ENCODE data around the gene NALCN. TPM values are rescaled to one million over a fixed set of nuclear protein-coding genes. Genes with fewer than 3 reads are reported as not detected.

NALCN gene
- total and polyA plus RNA-seq, 4 donors: 0.09 to 0.92 (median 0.18) TPM

GRCh38 chr13:101346161-101346560, 70.1 kb downstream of the NALCN start:
- DNase-seq (ENCODE audit: low spot score): no peak
- TF ChIP-seq JUND (IDR thresholded peaks at IDR 0.05) (no peak), HNF4G (IDR thresholded peaks at IDR 0.05) (no peak), SP1 (IDR thresholded peaks at IDR 0.05) (no peak), HNF4A (conservative IDR thresholded peaks at IDR 0.05) (no peak), FOXA2 (IDR thresholded peaks at IDR 0.05) (no peak), FOXA1 (IDR thresholded peaks at IDR 0.05) (no peak), MAX (IDR thresholded peaks at IDR 0.05) (no peak), RAD21 (IDR thresholded peaks at IDR 0.05) (no peak), TAF1 (conservative IDR thresholded peaks at IDR 0.05) (no peak), YY1 (IDR thresholded peaks at IDR 0.05) (no peak), NR2F2 (IDR thresholded peaks at IDR 0.05) (no peak), EGR1 (IDR thresholded peaks at IDR 0.05; ENCODE audit: low read depth in 2 of 2) (no peak), RXRA (IDR thresholded peaks at IDR 0.05) (no peak), GABPA (IDR thresholded peaks at IDR 0.05 in 1 of 2, conservative IDR thresholded peaks at IDR 0.05 in 1 of 2) (no peak)
- TF ChIP-seq, protein P1, sequence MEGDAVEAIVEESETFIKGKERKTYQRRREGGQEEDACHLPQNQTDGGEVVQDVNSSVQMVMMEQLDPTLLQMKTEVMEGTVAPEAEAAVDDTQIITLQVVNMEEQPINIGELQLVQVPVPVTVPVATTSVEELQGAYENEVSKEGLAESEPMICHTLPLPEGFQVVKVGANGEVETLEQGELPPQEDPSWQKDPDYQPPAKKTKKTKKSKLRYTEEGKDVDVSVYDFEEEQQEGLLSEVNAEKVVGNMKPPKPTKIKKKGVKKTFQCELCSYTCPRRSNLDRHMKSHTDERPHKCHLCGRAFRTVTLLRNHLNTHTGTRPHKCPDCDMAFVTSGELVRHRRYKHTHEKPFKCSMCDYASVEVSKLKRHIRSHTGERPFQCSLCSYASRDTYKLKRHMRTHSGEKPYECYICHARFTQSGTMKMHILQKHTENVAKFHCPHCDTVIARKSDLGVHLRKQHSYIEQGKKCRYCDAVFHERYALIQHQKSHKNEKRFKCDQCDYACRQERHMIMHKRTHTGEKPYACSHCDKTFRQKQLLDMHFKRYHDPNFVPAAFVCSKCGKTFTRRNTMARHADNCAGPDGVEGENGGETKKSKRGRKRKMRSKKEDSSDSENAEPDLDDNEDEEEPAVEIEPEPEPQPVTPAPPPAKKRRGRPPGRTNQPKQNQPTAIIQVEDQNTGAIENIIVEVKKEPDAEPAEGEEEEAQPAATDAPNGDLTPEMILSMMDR (IDR thresholded peaks at IDR 0.05; ENCODE audit: low read depth, low read length, missing input control): no peak
- TF ChIP-seq, protein P2, sequence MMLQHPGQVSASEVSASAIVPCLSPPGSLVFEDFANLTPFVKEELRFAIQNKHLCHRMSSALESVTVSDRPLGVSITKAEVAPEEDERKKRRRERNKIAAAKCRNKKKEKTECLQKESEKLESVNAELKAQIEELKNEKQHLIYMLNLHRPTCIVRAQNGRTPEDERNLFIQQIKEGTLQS (IDR thresholded peaks at IDR 0.05): no peak
- TF ChIP-seq, protein P3, sequence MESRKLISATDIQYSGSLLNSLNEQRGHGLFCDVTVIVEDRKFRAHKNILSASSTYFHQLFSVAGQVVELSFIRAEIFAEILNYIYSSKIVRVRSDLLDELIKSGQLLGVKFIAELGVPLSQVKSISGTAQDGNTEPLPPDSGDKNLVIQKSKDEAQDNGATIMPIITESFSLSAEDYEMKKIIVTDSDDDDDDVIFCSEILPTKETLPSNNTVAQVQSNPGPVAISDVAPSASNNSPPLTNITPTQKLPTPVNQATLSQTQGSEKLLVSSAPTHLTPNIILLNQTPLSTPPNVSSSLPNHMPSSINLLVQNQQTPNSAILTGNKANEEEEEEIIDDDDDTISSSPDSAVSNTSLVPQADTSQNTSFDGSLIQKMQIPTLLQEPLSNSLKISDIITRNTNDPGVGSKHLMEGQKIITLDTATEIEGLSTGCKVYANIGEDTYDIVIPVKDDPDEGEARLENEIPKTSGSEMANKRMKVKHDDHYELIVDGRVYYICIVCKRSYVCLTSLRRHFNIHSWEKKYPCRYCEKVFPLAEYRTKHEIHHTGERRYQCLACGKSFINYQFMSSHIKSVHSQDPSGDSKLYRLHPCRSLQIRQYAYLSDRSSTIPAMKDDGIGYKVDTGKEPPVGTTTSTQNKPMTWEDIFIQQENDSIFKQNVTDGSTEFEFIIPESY (IDR thresholded peaks at IDR 0.05): no peak
- TF ChIP-seq, protein P4, sequence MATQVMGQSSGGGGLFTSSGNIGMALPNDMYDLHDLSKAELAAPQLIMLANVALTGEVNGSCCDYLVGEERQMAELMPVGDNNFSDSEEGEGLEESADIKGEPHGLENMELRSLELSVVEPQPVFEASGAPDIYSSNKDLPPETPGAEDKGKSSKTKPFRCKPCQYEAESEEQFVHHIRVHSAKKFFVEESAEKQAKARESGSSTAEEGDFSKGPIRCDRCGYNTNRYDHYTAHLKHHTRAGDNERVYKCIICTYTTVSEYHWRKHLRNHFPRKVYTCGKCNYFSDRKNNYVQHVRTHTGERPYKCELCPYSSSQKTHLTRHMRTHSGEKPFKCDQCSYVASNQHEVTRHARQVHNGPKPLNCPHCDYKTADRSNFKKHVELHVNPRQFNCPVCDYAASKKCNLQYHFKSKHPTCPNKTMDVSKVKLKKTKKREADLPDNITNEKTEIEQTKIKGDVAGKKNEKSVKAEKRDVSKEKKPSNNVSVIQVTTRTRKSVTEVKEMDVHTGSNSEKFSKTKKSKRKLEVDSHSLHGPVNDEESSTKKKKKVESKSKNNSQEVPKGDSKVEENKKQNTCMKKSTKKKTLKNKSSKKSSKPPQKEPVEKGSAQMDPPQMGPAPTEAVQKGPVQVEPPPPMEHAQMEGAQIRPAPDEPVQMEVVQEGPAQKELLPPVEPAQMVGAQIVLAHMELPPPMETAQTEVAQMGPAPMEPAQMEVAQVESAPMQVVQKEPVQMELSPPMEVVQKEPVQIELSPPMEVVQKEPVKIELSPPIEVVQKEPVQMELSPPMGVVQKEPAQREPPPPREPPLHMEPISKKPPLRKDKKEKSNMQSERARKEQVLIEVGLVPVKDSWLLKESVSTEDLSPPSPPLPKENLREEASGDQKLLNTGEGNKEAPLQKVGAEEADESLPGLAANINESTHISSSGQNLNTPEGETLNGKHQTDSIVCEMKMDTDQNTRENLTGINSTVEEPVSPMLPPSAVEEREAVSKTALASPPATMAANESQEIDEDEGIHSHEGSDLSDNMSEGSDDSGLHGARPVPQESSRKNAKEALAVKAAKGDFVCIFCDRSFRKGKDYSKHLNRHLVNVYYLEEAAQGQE (IDR thresholded peaks at IDR 0.05): no peak
- H3K9ac ChIP-seq (ENCODE audit: low read depth in 1 of 2, low read length in 2 of 2): no peak overlapping the region
- H3K36me3 ChIP-seq (ENCODE audit: control insufficient read depth in 4 of 4, insufficient read depth in 3 of 4, low read depth in 1 of 4, low read length in 3 of 4): no peaks in the 10 kb centered on the region
- 79% methylated on average over 4 of the region's 4 CpGs for WGBS
- H3K27me3 ChIP-seq (ENCODE audit: control insufficient read depth in 4 of 4, insufficient read depth in 4 of 4, low read length in 3 of 4): no peaks in the 10 kb centered on the region
- H3K4me1 ChIP-seq (ENCODE audit: control insufficient read depth in 4 of 4, insufficient read depth in 4 of 4, low read length in 3 of 4): no peaks in the 10 kb centered on the region
- peaks cover 0 to 2% (median under 1%) of the 10 kb centered on the region in 4 donors for H3K9me3 ChIP-seq (ENCODE audit: control insufficient read depth in 4 of 4, low read length in 3 of 4)
- H3K27ac ChIP-seq (ENCODE audit: low read depth in 1 of 2, low read length in 2 of 2): no peak overlapping the region
- H3K4me3 ChIP-seq (ENCODE audit: low read depth in 1 of 3, low read length in 3 of 3): no peak overlapping the region

All from liver (tissue), 9 donors.